ENCODE measurements around the gene SAA2.

The SAA2 gene

DNA sequence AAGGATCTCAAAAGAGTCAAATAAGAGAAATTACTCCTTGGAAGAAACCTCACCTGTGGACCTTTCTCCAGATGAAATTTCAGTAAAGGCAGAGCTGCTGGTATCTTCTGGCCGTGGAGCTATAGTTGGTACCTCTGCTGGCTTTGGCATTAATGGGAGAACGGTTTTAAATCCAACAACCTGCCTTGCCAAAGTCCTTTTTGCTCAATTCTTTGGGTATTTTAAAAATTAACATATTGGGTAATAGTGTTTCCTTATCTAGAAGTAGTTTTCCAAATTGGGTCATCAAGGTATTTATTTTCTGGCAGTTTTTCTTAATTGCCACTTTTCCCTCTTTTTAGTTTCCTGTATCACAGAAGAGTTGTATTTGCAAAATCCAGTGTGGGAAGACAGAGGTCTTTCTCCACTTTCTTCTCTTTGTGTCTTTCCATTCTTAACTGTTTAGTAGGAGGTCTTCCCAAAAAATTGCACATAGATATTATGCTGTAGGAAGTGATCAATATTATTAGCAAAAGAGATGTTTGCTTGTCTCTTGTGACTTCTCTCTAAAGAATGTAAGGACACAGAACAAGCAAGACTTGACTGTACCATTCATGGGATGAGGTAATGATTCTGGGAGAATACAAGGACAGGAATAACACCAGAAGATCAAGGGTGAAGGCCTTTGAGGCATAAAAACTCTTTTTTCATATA, 11.7 kb downstream of the SAA2 start, which contains the start of gene SAA4:
TSS of gene SAA4 (minus strand) at position 139 of the 693 bp plus-strand sequence. CDS start 876 bp downstream, outside the sequence.
- no peak for TF ChIP-seq CTCF (IDR thresholded peaks at IDR 0.05)

- TF ChIP-seq CTCF (IDR thresholded peaks at IDR 0.05) = no peak
Observed at GRCh38 chr11:18235394-18236334, 12.8 kb downstream of the SAA2 start.

- no peak for TF ChIP-seq CTCF (IDR thresholded peaks at IDR 0.05)
Observed at GRCh38 chr11:18233912-18234311, 14.6 kb downstream of the SAA2 start.

DNA sequence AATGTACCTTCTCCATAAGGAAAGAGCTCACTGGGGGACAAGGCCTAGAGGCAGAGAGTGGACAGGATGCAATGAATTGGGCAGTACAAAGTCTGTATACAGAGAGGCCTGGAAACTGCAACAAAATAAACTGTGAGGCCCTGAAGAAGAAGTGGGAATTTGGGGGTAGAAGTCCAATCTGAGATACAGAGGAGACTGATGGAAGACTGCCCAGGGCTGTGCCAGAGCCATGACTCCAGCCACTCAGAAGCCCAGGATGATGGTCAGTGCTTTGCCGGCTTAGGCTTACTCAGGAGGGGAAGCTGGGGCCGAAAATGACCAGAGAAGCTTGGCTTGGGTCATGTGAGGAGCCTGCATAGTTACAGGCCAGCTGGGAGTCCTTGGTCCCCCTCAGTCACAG, 17.6 kb downstream of the SAA2 start:
- no peak for TF ChIP-seq CTCF (IDR thresholded peaks at IDR 0.05)

- TF ChIP-seq CTCF (IDR thresholded peaks at IDR 0.05) = no peak
Observed at GRCh38 chr11:18229501-18229900, 19.0 kb downstream of the SAA2 start.

- TF ChIP-seq CTCF (IDR thresholded peaks at IDR 0.05) = no peak
Observed at GRCh38 chr11:18225913-18226312, 22.6 kb downstream of the SAA2 start.

DNA sequence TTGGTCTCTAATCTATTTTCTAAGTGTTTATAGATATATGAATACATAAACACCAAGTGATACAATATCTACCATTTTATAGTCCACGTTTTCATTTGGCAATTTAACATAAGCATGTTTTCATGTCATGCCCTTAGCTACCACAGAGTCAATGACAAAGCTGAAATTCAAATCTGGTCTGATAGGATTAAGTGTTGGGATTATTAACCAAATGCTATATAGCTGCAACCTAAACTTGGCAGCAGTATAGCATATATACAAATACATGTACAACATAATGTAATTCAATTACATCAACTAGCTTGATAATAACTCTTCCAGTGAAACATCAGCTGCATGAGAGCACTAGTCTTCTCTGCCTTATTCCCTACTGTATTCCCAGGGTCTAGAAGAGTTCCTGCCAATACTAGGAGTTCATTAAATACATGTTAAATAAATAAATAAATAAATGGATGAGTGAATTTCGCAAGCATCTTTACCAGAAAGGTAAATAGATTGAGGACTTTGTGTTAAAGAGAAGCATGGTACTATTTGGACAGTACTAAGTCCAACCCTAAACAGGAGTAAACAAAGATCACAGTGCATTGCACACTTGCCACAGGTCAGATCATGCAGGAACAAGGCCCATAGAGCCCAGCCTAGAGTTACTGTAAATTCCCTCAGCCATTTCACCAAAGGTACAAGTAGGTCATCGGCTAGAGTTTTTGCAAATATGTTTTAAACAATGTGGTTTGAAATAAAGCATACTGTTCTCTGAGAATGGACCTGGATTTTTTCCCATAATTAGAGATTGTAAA, 24.7 kb downstream of the SAA2 start:
- TF ChIP-seq CTCF (IDR thresholded peaks at IDR 0.05) = no peak

Data from LNCAP (cell line).